ENCODE results near the gene TCEANC2.
"Not testable (repeated sequence)": the region's sequence is repeated elsewhere in the genome, so short reads cannot be mapped to it uniquely, and the experiment has no call there.

TCEANC2 gene

DNA sequence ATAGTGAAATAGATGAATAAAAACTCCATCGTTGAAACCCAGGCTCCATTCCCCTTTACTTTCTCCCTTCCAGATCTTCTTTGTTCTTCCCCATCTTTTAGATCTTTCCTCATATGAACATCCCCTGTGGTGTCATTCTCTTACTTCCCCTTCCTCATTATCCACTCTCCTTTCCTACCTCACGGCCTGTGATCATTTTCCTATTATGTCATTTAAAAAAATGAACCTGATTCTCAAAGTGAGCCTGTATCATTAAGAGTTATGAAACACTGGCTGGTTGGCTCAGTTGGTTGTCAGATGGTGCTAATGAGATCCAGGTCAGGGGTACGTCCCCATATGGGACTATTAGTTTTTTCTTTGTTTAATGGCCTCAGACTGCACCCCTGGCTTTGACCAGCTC lies 38.3 kb downstream of the TCEANC2 start:
- ATAC-seq: no peak

DNA sequence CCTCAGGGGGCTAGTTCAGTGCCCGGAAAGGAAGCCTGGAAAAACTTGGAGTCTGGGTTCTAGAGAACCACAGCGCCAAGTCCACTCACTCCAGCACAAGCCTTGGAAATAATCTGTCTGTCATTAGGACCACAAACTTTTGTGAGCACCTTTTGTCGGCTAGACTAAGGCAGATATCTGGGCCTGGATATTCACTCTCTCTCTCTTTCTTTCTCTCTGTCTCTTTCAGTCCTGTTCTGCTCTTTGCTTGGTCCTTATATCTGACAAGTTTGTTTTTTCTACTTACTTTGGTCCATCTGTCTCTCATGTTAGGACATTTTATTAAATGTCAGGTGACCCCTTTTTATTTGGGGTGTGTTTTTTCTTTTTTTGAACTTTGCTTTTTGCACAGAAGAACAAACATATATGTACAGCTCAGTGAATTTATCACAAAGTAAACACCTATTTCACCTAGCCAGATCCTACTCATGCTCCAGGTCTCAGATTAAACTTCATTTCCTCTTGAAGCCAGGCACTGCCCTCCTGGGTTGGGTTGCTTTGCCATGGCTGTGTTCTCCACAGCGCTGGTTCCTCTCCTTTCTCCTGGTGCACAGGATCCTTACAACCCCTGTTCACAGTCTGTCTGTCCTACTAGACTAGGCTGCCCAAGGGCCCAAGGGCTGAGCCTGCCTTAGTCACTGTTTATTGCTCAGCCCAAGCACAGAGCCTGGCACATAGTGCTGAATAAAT lies 40.8 kb downstream of the TCEANC2 start:
- ATAC-seq: no peak

DNA sequence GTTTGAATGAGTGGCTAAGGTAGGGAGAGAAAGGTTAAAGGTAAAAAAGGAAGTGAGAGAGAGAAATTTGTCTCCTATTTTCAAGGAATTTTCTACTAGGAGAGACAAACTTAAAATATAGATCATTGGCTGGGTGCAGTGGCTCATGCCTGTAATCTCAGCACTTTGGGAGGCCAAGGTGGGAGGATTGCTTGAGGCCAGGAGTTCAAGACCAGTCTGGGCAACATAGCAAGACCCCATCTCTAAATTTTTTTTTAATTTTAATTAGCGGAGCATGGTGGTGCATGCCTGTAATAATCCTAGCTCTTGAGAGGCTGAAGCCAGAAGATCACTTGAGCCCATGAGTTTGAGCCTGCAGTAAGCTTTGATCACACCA lies 41.3 kb downstream of the TCEANC2 start:
- ATAC-seq: not testable (repeated sequence)

DNA sequence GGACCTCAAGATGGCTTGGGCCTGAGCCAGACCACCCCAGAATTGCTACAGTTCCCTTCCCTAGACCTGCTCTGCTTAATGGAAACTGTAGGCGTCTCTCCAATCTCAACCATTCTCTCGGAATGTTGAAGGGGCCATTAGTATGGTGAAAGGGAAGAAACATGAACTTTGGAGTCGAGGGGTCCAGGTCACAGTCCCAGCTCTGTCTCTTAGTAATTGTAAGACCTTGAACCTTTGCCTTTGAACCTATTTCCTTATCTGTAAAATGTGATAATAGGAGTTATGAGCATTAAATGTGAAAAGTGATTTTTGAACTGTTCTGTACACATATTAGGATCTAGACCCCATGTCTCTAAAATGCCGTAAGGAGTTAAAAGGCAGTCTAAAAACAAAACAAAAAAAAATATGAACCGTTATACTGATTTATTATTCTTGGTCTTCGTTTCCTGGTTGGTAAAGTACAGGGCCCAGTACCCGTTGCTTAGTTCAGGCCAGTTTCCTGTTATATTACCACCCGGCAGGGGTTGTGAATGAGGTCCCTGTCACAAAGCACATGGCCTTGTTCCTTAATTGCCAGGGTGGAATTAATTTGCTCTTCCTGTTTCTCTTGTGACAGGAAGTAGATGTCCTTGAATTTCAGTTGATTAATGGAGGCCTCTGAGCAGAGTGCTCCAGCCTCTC lies 42.3 kb downstream of the TCEANC2 start:
- ATAC-seq: no peak

DNA sequence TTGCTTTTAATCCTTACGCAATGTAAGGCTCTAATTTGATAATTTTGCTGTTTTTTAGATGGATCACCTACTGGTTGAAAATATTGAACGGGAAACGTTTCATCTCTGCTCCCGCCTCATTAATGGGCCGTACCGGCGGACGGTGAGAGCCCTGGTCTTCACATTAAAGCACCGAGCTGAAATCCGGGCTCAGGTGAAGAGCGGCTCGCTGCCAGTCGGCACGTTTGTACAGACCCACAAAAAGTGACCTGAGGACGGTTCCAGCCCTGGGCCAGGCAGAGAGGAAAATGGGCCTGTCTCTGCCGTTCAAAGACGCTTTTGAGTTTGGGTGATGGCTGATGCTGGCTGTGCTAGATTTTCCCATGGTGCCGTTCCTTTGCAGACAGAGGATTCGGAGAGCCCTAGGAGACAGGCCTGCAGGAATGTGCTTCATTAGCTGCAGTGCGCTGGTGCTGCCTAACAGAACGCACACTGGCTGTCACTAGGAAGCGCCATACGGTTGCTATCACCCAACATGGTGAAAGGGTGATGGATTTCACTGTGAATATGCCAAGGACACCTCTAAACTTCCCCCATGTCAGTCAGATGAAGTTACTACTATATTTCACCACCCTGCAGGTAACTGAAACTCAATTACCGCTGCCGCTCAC lies 42.9 kb downstream of the TCEANC2 start:
- no peak for ATAC-seq

DNA sequence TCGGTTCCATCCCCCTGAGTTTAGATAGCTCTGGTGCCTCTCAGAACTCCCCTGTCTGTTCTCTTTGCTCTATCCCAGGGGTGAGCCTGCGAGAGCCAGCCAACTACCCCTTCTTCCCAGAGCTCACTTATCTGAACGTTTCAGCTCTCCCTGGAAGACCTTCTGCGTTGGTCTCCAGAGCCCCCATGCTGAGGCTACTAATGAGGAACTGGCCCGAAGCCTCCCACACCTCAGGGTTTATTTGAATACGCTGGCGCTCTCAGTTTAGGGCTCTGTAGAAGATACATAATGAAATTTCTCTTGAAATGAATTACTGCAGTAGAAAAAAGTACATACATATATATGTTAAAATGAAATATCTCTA lies 43.5 kb downstream of the TCEANC2 start:
- no peak for ATAC-seq

DNA sequence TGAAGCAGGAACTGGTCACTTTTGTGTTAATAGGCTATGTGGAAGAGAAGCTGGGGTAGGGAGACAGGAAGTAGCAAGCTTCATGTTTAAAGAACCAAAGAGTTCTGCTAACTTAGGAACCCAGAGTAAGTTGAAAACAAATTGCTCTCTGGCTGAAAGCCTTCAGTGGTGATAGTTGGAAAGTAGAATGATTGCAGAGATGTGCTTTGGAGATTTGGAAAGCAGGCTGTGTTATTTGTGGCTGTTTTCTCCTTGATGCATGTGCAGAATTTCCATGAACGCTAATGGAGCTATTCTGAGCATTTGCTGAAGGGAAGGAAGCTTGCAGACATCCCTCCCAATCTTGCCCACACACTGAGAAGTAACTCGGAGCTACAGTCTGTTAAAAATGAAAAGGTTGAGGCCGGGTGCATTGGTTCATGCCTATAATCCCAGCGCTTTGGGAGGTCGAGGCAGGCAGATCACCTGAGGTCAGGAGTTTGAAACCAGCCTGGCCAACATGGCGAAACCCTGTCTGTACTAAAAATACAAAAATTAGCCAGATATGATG lies 45.7 kb downstream of the TCEANC2 start:
- ATAC-seq: no peak

DNA sequence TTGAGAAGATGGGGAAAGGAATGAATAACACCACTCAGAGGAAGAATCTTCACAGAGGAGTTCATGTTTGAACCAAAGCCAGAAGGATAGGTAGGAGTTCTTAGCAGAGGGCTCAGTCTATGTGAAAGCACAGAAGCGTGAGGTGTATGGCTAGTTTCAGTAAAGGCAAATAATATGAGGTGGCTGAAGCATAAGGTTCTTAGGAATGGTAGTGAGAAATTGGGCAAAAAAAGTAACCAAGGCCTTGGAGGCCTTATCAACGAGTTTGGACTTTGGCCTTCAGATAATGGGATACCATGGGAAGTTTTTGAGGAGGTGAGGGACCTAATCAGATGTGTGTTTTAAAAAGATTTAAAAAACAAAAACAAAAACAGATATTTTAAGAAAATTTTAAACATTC lies 47.1 kb downstream of the TCEANC2 start:
- ATAC-seq: no peak

DNA sequence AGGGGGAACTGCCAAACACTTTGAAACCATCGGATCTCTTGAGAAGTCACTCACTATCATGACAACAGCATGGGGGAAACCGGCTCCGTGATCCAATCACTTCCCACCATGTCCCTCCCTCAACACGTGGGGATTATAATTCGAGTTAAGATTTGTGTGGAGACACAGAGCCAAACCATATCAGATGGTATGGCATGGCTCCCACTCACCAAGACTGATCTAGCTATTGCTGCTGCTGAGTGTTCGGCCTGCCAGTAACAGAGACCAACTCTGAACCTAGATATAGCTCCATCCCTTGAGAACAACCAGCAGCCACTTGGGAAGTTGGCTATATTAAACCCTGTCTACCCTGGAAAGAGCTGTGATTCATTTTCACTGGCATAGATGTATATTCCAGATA lies 50.0 kb downstream of the TCEANC2 start:
- ATAC-seq: no peak

DNA sequence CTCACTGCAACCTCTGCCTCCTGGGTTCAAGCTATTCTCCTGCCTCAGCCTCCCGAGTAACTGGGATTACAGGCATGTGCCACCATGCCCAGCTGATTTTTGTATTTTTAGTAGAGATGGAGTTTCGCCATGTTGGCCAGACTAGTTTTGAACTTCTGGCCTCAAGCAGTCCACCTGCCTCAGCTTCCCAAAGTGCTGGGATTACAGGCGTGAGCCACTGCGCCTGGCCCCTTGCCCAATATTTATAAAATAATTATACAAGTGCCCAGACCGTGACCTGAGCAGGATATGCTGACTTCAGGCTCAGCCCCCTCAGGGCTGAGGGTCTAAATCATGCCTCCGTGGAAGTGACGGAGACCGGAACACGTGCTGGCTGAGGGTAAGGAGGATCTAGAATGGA lies 51.2 kb downstream of the TCEANC2 start:
- ATAC-seq: not testable (repeated sequence)

DNA sequence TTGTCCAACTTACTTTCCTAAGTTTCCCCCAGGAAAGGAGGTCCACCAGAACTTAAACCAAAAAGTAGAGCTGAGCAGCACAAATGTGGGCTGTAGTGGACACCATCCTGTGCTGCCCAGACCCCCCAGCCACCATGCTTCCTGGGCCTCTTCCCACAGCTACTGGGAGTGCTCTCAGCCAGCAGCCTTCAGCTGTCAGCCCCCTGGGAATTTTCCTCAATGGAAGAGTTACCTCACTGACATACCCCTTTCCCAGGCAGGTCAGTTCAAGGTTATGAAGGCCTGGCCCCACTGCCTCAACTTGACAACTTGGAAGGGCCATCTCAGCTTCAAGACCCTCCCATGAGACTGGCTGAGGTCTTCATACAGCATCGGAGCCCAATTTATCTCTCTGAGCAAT lies 51.7 kb downstream of the TCEANC2 start:
- ATAC-seq: no peak

DNA sequence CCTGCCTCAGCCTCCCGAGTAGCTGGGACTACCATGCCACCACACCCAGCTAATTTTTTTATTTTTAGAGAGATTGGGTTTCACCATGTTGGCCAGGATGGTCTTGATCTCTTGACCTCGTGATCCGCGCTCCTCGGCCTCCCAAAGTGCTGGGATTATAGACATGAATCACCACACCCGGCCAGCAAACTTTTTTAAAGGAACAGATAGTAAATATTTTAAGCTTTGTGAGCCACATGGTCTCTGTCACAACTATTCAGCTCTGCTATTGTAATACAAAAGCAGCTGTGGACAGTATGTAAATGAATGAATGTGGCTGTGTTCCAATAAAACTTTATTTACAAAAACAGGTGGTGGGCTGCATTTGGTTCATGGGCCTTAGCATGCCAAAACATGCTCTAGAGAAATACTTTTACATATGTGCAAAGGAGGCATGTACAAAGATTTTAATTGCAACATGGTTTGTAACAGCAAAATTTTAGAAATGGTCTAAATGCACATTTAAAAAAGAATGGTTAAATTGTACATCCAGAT lies 52.4 kb downstream of the TCEANC2 start:
- ATAC-seq: no peak

DNA sequence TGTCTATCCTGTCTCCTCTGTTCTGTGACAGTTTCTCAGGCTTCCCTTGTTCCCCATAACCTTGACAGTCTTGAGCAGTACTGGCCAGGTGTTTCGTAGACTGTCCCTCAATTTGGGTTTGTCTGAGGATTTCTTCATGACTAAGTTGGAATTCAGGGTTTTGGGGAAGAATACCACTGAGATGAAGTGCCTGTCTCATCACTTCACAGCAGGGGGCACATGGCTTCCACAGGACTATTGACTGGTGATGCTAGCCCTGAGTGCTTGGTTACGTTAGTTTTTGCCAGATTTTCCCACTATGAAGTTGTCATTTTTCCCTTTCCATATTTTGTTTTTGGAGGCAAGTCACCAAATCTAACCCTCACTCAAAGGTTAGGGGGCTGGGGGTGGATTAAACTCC lies 53.7 kb downstream of the TCEANC2 start:
- no peak for ATAC-seq

DNA sequence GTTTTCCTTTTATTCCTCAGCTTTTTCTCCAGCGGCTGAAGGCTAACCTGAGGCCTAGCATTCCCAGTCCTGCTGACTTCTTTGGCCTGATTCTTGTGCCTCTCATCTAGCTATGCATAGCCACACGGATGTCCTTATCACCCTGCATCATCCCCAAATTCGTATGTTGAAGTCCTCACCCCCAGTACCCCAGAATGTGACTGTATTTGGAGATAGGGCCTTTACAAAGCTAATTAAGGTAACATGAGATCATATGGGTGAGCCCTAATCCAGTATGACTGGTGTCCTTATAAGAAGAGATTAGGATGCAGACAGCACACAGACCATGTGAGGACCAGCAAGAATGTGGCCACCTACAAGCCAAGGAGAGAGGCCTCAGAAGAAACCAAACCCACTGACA lies 54.7 kb downstream of the TCEANC2 start:
- ATAC-seq: no peak

DNA sequence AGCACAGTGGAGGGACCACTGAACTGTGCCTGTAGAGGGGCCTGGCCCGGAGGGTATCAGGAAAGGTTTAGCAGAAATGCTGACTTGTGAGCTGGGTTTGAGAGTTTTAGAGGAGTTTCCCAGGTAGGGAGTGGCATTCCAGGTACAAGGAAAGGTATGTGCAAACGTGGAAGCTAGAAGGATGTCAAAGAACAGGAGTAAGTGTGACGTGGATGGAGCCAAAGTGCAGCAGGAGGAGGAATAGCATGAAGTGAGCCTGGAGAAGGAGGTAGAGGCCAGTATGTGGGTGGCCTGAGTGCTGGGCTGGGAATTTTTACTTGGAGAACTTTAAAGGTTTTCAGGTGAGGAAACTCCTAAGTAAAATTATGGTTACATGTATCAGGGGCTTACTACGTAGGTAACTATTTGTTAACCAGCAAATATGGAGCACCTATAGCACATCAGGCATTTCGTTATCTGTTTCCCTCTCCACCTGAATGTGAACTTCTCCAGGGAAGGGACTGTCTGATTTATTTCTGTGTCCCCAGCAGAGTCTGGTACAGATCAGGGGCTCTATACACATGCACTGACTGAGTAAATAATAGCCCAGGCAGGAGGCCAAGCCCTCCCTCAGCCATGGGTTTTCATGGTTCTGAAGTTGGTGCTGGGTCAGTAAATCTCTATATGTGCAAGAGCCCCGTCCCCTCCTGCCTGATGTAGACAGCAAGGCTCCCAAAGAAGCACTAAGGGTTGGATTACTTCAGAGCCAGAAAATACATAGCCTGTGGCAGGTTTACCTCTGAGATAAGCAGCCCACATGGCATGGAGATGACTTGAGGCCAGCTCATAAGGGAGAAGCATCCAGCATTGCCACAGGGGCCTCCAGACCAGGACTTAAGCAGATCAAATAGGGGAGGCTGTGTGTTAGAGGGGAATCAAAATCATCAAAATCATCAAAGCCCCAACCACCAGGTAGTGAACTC lies 56.0 kb downstream of the TCEANC2 start:
- ATAC-seq: no peak

DNA sequence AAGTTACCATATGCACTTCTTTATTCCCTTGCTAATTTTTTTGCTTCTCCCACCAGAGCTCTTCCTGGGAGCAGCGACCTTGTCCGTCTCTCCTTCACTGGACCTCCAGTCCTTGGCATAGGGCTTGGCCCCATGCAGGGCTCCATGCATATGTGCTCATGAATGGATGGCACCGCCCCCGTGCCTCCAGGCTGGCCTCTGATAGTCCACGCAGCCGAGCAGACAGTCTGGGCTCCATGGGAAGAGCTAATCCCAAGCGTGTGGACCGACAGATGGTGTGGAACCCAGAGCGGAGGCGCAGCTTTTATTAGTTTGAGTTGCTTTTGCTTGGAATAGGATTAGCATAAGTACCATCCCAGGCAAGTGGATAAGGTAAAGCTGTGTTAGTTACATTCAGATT lies 57.6 kb downstream of the TCEANC2 start:
- no peak for ATAC-seq

DNA sequence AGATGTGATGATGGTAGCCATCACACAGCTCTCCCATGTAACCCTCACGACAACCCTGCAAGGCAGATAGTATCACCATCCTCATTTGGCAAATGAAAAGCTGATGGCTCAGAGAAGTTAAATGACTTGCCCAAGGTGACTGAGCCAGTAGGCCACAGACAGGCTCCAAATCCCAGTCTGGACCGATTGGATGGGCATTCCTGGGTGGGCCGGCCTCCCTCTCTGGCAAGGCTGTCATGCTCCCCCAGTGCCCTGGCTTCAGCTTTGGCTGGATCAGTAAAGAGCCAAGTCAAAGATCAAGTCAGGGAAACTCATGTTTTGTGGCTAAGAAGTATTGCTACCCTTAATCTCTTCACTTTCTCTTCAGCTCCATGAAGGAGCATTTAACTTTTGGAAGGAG lies 58.2 kb downstream of the TCEANC2 start:
- ATAC-seq: no peak

DNA sequence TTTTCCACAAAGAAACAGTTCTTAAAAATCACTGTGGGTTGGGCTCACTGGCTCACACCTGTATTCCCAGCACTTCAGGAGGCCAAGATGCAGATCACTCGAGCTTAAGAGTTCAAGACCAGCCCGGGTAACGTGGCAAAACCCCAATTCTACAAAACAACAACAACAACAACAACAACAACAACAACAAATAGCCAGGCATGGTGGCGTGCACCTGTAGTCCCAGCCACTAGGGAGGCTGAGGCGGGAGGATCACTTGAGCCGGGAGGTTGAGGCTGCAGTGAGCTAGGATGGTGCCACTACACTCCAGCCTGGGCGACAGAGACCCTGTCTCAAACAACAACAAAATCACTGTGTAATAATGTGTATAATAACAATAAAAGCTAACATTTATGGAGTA lies 58.6 kb downstream of the TCEANC2 start:
- ATAC-seq: no peak

DNA sequence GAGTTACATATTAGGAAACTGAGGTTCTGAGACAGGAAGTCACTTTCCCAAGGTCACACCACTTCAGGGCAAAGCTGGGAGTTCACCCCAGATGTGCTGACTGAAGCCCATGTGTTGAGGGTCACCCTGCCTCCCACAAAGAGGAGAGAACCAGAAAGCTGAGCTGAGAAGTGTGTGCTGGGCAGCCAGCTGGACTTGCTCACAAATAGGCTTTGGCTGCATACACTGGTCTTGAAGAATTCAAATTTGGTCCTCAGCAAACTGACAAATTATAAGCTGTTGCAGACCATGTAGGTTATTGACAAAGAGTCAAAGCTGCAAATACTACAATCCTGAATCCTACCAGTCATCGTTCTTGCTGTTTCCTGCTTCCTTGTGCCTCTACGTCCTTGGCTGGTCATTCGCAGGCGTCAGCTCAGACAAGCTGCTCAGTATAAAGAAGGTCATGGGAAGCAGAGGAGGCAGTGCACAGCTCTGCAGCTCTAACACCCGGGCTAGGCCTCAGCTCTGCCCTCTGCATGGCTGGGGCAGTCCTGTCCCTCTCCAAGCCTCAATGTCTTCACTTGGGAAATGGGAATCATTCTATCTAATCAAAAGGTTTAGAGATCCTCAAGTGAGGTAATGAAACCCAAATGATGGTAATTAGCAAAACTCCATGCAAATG lies 59.4 kb downstream of the TCEANC2 start:
- ATAC-seq: no peak

DNA sequence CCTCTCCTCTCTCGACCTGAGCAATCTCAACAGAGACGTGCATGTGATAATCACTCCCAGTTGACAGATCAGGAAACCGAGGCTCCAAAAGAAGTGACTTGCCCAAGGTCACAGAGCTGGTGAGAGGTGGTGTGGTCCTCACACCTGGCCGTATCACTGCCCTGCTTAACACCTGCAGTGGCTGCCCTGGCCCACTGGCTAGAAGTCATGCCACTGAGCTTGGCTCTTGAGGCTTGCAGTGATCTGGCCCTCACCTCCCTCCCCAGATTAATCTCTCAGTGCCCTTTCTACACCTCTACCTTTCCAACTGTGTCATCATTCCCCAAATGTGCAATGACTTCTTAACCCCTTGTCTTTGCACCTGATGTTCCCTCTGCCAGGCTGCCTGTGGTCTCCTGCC lies 60.6 kb downstream of the TCEANC2 start:
- ATAC-seq: no peak

DNA sequence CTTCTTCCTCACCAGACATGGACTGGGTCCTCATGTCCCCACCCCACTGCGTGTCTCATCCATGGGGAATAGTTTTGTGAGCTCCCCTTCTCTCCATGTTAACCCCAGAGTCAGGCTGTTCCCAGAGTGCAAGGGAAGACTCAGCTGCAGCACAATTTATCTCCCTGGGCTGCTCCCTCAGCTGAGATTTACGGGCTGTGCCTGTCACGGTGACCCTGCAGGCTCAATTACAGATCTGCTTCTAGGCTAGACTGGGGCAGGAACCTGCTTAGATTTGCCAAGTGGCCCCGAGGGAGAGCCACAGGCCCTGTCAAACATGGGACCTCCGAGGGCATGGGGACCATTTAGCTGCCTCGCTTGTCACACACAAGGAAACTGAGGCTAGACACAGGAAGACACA lies 61.5 kb downstream of the TCEANC2 start:
- no peak for ATAC-seq

DNA sequence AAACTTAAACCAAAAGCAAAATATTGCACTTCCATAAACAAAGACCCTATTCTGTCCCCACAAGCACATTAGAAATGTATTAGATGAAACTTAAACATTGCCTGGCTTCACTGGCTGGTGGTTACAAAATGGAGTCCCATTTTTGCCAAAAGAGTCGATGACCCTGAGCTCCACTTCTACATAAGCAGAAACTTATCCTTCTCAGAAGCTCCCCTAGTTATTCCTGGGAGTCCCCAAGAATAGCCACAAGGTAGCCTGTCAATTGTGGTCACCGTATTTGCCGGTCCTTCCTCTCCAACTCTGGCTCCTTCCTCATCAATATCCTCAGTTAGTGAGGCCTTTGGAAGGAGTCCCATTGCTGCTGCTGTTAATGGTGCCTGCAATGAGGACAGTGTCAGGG lies 62.1 kb downstream of the TCEANC2 start:
- no peak for ATAC-seq

All from activated CD4-positive, CD25-positive, alpha-beta regulatory T cell treated with anti-CD3 and anti-CD28 coated beads, Interleukin-2, amount 50 U/mL, for 24 hours (primary cell).